ENCODE data around the gene CASD1.

Gene CASD1

GRCh38 chr7:94513565-94513860 lies 3.9 kb downstream of the CASD1 start:
- Histone ChIP-seq H3K4me3 (replicated peaks; ENCODE audit: low read depth, low read length) (no peak overlapping the region), H3K36me3 (ENCODE audit: control insufficient read depth, insufficient read depth, low read length) (no peaks in the 10 kb centered on the region), H3K27me3 (replicated peaks; ENCODE audit: control insufficient read depth, insufficient read depth, low read length) (no peaks in the 10 kb centered on the region)
- no peak for DNase-seq (ENCODE audit: extremely low read depth, insufficient read length)
- no peak for TF ChIP-seq CTCF (IDR thresholded peaks at IDR 0.05; ENCODE audit: insufficient read depth, low read length, poor library complexity, severe bottlenecking)

GRCh38 chr7:94514140-94514889 lies 4.7 kb downstream of the CASD1 start:
- Histone ChIP-seq H3K36me3 (ENCODE audit: control insufficient read depth, insufficient read depth, low read length) (no peaks in the 10 kb centered on the region), H3K27me3 (replicated peaks; ENCODE audit: control insufficient read depth, insufficient read depth, low read length) (no peaks in the 10 kb centered on the region), H3K4me3 (replicated peaks; ENCODE audit: low read depth, low read length) (no peak overlapping the region)
- no peak for TF ChIP-seq CTCF (IDR thresholded peaks at IDR 0.05; ENCODE audit: insufficient read depth, low read length, poor library complexity, severe bottlenecking)
- no peak for DNase-seq (ENCODE audit: extremely low read depth, insufficient read length)

- H3K4me3 ChIP-seq (replicated peaks; ENCODE audit: low read depth, low read length) = no peak overlapping the region
- H3K27me3 ChIP-seq (replicated peaks; ENCODE audit: control insufficient read depth, insufficient read depth, low read length) = no peaks in the 10 kb centered on the region
Observed at GRCh38 chr7:94514917-94515316, 5.3 kb downstream of the CASD1 start.

GRCh38 chr7:94525923-94526322 lies 16.3 kb downstream of the CASD1 start:
- no peaks in the 10 kb centered on the region for H3K36me3 ChIP-seq (ENCODE audit: control insufficient read depth, insufficient read depth, low read length)
- DNase-seq (ENCODE audit: extremely low read depth, insufficient read length) = no peak
- TF ChIP-seq CTCF (IDR thresholded peaks at IDR 0.05; ENCODE audit: insufficient read depth, low read length, poor library complexity, severe bottlenecking) = no peak
- H3K4me3 ChIP-seq (replicated peaks; ENCODE audit: low read depth, low read length) = no peak overlapping the region
- no peaks in the 10 kb centered on the region for H3K27me3 ChIP-seq (replicated peaks; ENCODE audit: control insufficient read depth, insufficient read depth, low read length)

More at GRCh38 chr7:94514917-94515316, 5.3 kb downstream of the CASD1 start:
- no peak for TF ChIP-seq CTCF (IDR thresholded peaks at IDR 0.05; ENCODE audit: insufficient read depth, low read length, poor library complexity, severe bottlenecking)
- DNase-seq (ENCODE audit: extremely low read depth, insufficient read length) = no peak
- H3K36me3 ChIP-seq (ENCODE audit: control insufficient read depth, insufficient read depth, low read length) = no peaks in the 10 kb centered on the region

- H3K36me3 ChIP-seq (ENCODE audit: control insufficient read depth, insufficient read depth, low read length) = no peaks in the 10 kb centered on the region
Observed at GRCh38 chr7:94529516-94529915, 19.9 kb downstream of the CASD1 start.

More at GRCh38 chr7:94529516-94529915, 19.9 kb downstream of the CASD1 start:
- no peak overlapping the region for H3K4me3 ChIP-seq (replicated peaks; ENCODE audit: low read depth, low read length)
- no peak for TF ChIP-seq CTCF (IDR thresholded peaks at IDR 0.05; ENCODE audit: insufficient read depth, low read length, poor library complexity, severe bottlenecking)
- DNase-seq (ENCODE audit: extremely low read depth, insufficient read length) = no peak
- no peaks in the 10 kb centered on the region for H3K27me3 ChIP-seq (replicated peaks; ENCODE audit: control insufficient read depth, insufficient read depth, low read length)

All from GM06990 (cell line).